ENCODE data around the gene ZNF326.

The ZNF326 gene

DNA sequence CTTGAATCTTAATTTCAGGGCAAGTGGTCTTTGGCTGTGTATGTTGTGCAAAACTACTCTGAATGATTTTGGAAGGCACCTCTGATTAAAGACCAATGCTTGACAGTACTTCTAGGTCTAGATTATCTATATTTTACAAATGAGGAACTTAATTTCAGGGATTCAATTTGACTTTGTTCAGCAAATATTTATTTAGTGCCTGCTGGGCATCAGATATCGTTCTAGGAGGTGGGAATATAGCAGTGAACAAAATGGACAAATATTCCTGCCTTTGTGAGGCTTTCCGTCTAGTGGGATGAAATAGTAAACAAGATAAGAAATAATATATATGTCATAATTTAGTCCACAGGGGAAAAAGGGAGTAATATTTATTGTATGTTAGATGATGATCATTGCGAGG lies 4.7 kb downstream of the ZNF326 start:
- no peaks in the 10 kb centered on the region for H3K9me3 ChIP-seq (ENCODE audit: control insufficient read depth, low read length)
- H3K36me3 ChIP-seq (ENCODE audit: control insufficient read depth, insufficient read depth, low read length, severe bottlenecking), result no peaks in the 10 kb centered on the region
- peaks cover 42% of the 10 kb centered on the region for H3K4me1 ChIP-seq (ENCODE audit: control insufficient read depth, insufficient read depth, low read length)
- DNase-seq (ENCODE audit: low read depth), result no peak
- no peak overlapping the region for H3K9ac ChIP-seq (ENCODE audit: low read length)
- H3K27me3 ChIP-seq (replicated peaks; ENCODE audit: control insufficient read depth, insufficient read depth, low read length), result no peaks in the 10 kb centered on the region
- H3K4me3 ChIP-seq (ENCODE audit: low read length), result peak overlapping the region; percentile 15

DNA sequence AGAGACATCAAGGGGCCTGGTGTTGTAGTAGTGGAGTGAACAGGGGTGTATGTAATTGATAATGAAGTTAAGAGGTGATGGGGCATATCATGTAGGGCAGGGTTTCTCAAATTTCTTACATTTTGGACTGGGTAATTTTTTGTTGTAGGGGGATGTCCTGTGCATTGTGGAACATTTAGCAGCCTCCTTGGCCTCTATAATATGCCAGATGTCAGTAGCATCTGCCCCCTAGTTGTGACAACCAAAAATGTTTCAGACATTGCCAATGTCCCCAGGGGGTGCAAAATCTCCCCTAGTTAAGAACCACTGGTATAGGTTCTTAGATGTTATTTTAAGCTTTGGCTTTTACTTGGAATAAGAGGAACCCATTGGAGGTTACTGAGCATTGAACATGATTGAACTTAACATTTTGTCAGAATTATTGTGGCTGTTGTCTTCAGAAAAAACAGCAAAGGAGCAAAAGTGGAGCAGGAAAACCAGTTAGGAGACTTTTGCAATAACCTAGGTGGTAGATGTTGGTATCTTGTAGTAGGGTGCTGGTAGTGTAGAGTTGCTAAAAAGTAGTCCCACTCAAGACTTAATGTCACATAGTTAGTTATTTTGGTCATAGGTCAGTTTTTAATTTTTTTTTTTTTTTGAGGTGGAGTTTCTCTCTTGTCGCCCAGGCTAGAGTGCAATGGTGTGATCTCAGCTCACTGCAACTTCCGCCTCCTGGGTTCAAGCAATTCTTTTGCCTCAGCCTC lies 6.2 kb downstream of the ZNF326 start:
- no peak for DNase-seq (ENCODE audit: low read depth)
- Histone ChIP-seq H3K27me3 (replicated peaks; ENCODE audit: control insufficient read depth, insufficient read depth, low read length) (no peaks in the 10 kb centered on the region), H3K36me3 (ENCODE audit: control insufficient read depth, insufficient read depth, low read length, severe bottlenecking) (peaks cover 13% of the 10 kb centered on the region), H3K9ac (ENCODE audit: low read length) (no peak overlapping the region), H3K9me3 (ENCODE audit: control insufficient read depth, low read length) (no peaks in the 10 kb centered on the region), H3K4me3 (ENCODE audit: low read length) (no peak overlapping the region), H3K4me1 (ENCODE audit: control insufficient read depth, insufficient read depth, low read length) (peaks cover 42% of the 10 kb centered on the region)

DNA sequence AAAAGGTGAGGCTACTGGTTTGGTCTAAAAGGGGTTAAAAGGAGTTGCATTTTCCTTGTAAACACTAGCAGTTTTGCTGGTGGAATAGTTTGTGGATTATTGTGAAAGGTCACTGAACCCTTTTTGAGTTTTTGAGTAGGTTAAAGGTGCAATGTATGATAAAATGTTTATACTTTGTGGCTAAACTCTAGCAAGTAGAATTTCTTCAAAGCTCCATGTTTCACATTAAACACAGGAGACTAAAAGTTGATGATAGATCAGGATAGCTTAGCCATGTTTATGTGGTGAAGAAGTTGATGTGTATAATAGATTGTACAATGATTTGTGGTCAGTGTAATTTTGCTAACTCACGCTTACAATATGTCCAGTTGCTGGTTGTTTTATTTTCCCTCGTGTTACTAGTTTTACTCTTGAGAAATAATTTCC lies 13.1 kb downstream of the ZNF326 start:
- Histone ChIP-seq H3K4me3 (ENCODE audit: low read length) (no peak overlapping the region), H3K36me3 (ENCODE audit: control insufficient read depth, insufficient read depth, low read length, severe bottlenecking) (peaks cover 73% of the 10 kb centered on the region), H3K4me1 (ENCODE audit: control insufficient read depth, insufficient read depth, low read length) (peaks cover 16% of the 10 kb centered on the region), H3K27me3 (replicated peaks; ENCODE audit: control insufficient read depth, insufficient read depth, low read length) (no peaks in the 10 kb centered on the region), H3K9me3 (ENCODE audit: control insufficient read depth, low read length) (no peaks in the 10 kb centered on the region), H3K9ac (ENCODE audit: low read length) (no peak overlapping the region)
- no peak for DNase-seq (ENCODE audit: low read depth)

DNA sequence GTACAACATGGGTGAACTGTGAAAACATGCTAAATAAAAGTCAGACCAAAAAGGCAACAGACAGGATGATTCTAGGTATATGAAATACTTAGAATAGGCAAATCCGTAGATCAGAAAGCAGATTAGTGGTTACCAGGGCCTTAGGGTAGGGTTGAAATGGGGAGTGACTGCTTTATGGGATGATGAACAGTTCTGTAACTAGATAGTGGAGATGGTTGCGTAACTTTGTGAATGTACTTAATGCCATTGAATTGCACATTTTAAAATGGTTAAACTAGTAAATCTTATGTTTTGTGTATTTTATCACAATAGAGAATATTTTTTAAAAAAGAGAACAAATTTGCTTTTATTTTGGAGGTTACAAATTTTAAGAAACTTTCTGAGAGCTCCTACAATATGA lies 17.4 kb downstream of the ZNF326 start:
- H3K9ac ChIP-seq (ENCODE audit: low read length), result no peak overlapping the region
- H3K36me3 ChIP-seq (ENCODE audit: control insufficient read depth, insufficient read depth, low read length, severe bottlenecking), result peaks cover 95% of the 10 kb centered on the region
- H3K9me3 ChIP-seq (ENCODE audit: control insufficient read depth, low read length), result no peaks in the 10 kb centered on the region
- peaks cover 8% of the 10 kb centered on the region for H3K4me1 ChIP-seq (ENCODE audit: control insufficient read depth, insufficient read depth, low read length)
- peak; percentile 34 for DNase-seq (ENCODE audit: low read depth)
- no peak overlapping the region for H3K4me3 ChIP-seq (ENCODE audit: low read length)
- H3K27me3 ChIP-seq (replicated peaks; ENCODE audit: control insufficient read depth, insufficient read depth, low read length), result no peaks in the 10 kb centered on the region

DNA sequence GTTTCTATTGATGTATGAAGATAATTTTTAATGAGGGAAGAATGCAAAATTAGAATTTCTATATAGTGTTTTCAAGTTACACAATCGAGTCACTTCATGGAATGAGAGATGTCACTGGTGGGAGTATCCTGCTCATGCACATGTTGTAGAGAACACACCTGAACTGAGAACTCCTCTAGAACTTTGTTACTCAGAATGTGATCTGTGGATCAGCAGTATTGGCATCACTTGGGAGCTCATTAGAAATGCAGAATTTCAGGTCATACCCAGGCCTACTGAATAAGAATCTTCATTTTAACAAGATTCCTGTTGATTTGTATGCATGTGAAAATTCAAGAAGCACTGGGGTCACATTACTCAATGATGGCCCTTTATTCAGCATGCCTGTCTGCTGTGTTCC lies 28.8 kb downstream of the ZNF326 start:
- Histone ChIP-seq H3K4me3 (ENCODE audit: low read length) (peak overlapping the region; percentile 30), H3K4me1 (ENCODE audit: control insufficient read depth, insufficient read depth, low read length) (no peaks in the 10 kb centered on the region), H3K9ac (ENCODE audit: low read length) (no peak overlapping the region), H3K27me3 (replicated peaks; ENCODE audit: control insufficient read depth, insufficient read depth, low read length) (no peaks in the 10 kb centered on the region), H3K36me3 (ENCODE audit: control insufficient read depth, insufficient read depth, low read length, severe bottlenecking) (peaks cover 100% of the 10 kb centered on the region), H3K9me3 (ENCODE audit: control insufficient read depth, low read length) (peaks cover 49% of the 10 kb centered on the region)
- no peak for DNase-seq (ENCODE audit: low read depth)

DNA sequence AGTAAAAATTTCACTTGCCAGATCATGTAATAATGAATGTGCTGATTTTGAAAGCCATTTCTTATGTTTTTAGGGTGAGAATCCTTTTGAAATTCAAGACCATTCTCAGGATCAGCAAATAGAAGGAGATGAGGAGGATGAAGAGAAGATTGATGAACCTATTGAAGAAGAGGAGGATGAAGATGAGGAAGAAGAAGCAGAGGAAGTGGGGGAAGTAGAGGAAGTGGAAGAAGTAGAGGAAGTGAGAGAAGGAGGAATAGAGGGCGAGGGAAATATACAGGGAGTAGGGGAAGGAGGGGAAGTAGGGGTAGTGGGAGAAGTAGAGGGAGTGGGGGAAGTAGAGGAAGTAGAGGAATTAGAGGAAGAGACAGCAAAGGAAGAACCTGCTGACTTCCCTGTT lies 32.4 kb downstream of the ZNF326 start:
- H3K4me3 ChIP-seq (ENCODE audit: low read length), result no peak overlapping the region
- no peak overlapping the region for H3K9ac ChIP-seq (ENCODE audit: low read length)
- peaks cover 31% of the 10 kb centered on the region for H3K9me3 ChIP-seq (ENCODE audit: control insufficient read depth, low read length)
- no peak for DNase-seq (ENCODE audit: low read depth)
- no peaks in the 10 kb centered on the region for H3K27me3 ChIP-seq (replicated peaks; ENCODE audit: control insufficient read depth, insufficient read depth, low read length)
- no peaks in the 10 kb centered on the region for H3K4me1 ChIP-seq (ENCODE audit: control insufficient read depth, insufficient read depth, low read length)
- peaks cover 99% of the 10 kb centered on the region for H3K36me3 ChIP-seq (ENCODE audit: control insufficient read depth, insufficient read depth, low read length, severe bottlenecking)

DNA sequence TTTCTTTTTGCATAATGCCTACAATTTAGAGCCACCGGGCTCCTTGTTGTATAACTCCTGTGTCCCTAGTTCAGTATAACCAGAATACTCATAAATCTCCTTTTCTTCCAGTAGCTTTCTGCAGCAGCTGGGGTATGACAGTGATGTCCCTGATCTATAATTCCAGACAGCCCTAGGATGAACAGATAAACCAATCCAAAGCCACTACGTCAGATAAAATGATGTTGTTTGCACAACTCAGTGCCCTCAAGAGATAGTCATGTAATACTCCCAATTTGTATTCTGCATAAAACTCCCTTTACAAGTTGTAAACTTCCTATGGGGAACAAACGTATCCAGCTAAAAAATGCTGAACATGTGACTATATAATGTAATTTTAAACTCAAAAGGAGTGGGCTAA lies 44.7 kb downstream of the ZNF326 start:
- Histone ChIP-seq H3K36me3 (ENCODE audit: control insufficient read depth, insufficient read depth, low read length, severe bottlenecking) (peaks cover 3% of the 10 kb centered on the region), H3K9me3 (ENCODE audit: control insufficient read depth, low read length) (no peaks in the 10 kb centered on the region), H3K4me3 (ENCODE audit: low read length) (no peak overlapping the region), H3K9ac (ENCODE audit: low read length) (no peak overlapping the region), H3K4me1 (ENCODE audit: control insufficient read depth, insufficient read depth, low read length) (peaks cover 5% of the 10 kb centered on the region), H3K27me3 (replicated peaks; ENCODE audit: control insufficient read depth, insufficient read depth, low read length) (no peaks in the 10 kb centered on the region)
- no peak for DNase-seq (ENCODE audit: low read depth)

DNA sequence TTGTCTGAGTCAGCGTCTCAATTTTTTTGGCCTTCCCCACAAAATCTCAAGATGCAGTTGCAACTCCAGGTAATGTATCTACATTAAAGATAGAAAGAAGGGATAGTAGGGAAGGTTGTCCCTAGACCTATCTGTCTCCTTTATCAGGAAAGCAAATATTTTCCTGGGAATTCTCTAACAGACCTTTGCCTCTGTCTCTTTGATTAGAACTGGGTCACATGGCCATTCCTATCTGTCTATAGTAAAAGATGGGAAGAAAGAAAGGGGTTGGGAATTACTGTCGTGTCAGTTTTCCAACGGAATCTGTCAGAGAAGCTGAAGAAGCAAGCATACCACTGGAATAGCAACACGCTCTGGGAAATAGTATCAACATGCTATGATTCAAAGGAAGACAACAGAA lies 48.7 kb downstream of the ZNF326 start:
- no peaks in the 10 kb centered on the region for H3K27me3 ChIP-seq (replicated peaks; ENCODE audit: control insufficient read depth, insufficient read depth, low read length)
- no peak overlapping the region for H3K4me3 ChIP-seq (ENCODE audit: low read length)
- H3K4me1 ChIP-seq (ENCODE audit: control insufficient read depth, insufficient read depth, low read length), result peaks cover 18% of the 10 kb centered on the region
- H3K36me3 ChIP-seq (ENCODE audit: control insufficient read depth, insufficient read depth, low read length, severe bottlenecking), result no peaks in the 10 kb centered on the region
- H3K9ac ChIP-seq (ENCODE audit: low read length), result no peak overlapping the region
- no peak for DNase-seq (ENCODE audit: low read depth)
- no peaks in the 10 kb centered on the region for H3K9me3 ChIP-seq (ENCODE audit: control insufficient read depth, low read length)

DNA sequence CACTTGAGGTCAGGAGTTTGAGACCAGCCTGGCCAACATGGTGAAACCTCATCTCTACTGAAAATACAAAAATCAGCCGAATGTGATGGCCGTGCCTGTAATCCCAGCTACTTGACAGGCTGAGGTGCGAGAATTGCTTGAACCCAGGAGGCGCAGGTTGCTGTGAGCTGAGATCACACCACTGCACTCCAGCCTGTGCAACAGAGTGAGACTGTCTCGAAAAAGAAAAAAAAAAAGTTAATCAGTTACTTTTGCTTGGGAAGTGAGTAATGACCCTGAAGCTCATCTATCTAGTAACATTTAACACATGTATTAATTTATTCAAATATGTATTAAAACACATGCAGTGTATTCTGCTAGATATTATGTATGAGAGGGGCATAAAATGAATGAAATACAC lies 49.4 kb downstream of the ZNF326 start:
- no peaks in the 10 kb centered on the region for H3K27me3 ChIP-seq (replicated peaks; ENCODE audit: control insufficient read depth, insufficient read depth, low read length)
- H3K36me3 ChIP-seq (ENCODE audit: control insufficient read depth, insufficient read depth, low read length, severe bottlenecking), result no peaks in the 10 kb centered on the region
- no peak overlapping the region for H3K9ac ChIP-seq (ENCODE audit: low read length)
- H3K4me3 ChIP-seq (ENCODE audit: low read length), result no peak overlapping the region
- DNase-seq (ENCODE audit: low read depth), result no peak
- H3K9me3 ChIP-seq (ENCODE audit: control insufficient read depth, low read length), result no peaks in the 10 kb centered on the region
- peaks cover 13% of the 10 kb centered on the region for H3K4me1 ChIP-seq (ENCODE audit: control insufficient read depth, insufficient read depth, low read length)

DNA sequence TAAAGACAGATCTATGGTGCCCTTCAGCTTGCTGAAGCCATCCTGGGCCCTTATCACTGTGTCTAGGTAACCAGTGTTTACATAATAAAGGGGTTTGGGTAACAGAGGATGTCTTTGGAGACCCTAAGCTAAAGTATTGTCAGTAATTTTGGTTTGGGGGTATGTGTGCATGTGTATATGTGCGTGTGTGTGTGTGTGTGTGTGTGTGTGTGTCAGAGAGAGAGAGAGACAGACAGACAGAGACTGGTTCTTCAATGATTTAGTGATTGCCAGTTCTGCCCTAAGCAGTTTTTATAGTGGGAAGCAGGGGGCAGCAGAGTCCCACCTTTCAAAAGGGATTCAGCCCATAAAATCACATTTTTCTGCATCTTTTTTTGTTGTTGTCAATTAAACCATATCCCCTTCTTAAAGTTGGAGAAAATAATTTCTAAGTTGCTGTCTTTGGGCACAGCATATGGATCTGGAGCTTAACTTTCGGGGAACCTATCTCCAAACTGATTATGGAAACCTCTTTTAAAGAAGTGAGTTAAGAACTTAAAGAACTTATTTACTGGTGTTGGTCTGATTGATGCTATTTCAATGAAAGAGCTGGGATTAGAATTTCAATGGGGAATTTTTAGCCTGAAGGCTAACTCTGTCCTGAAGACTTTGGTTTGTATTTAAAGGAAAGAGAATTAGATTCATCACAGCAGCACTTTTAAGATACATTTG lies 51.1 kb downstream of the ZNF326 start:
- peaks cover 13% of the 10 kb centered on the region for H3K4me1 ChIP-seq (ENCODE audit: control insufficient read depth, insufficient read depth, low read length)
- no peaks in the 10 kb centered on the region for H3K9me3 ChIP-seq (ENCODE audit: control insufficient read depth, low read length)
- no peaks in the 10 kb centered on the region for H3K36me3 ChIP-seq (ENCODE audit: control insufficient read depth, insufficient read depth, low read length, severe bottlenecking)
- DNase-seq (ENCODE audit: low read depth), result peak; percentile 45
- no peaks in the 10 kb centered on the region for H3K27me3 ChIP-seq (replicated peaks; ENCODE audit: control insufficient read depth, insufficient read depth, low read length)
- no peak overlapping the region for H3K9ac ChIP-seq (ENCODE audit: low read length)
- no peak overlapping the region for H3K4me3 ChIP-seq (ENCODE audit: low read length)

DNA sequence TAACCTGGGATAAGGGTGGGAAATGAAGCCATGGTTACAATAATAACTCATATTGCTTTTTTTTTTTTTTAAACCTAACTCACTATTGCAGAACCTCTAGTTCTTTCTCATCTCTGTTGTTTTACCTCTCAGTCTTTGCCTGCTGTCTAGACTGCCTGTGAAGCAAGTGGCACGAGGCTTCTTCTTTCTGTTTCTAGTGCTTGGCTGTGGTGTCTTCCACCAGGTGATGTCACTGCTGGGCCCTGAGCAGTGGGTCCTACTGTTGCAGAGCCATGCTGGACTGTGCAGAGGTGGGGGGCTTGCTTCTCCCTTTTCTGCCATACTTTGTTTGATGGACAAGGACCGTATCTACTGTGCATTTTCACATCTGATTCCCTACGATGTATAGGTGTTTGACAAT lies 51.7 kb downstream of the ZNF326 start:
- no peaks in the 10 kb centered on the region for H3K27me3 ChIP-seq (replicated peaks; ENCODE audit: control insufficient read depth, insufficient read depth, low read length)
- no peaks in the 10 kb centered on the region for H3K9me3 ChIP-seq (ENCODE audit: control insufficient read depth, low read length)
- no peak overlapping the region for H3K9ac ChIP-seq (ENCODE audit: low read length)
- DNase-seq (ENCODE audit: low read depth), result no peak
- peaks cover 13% of the 10 kb centered on the region for H3K4me1 ChIP-seq (ENCODE audit: control insufficient read depth, insufficient read depth, low read length)
- H3K36me3 ChIP-seq (ENCODE audit: control insufficient read depth, insufficient read depth, low read length, severe bottlenecking), result no peaks in the 10 kb centered on the region
- H3K4me3 ChIP-seq (ENCODE audit: low read length), result no peak overlapping the region

Measured in adipocyte (in vitro differentiated cells).